LNCAP (cell line): ENCODE data around the gene AFAP1.

Source experiments
- CTCF ChIP-seq: fragments of 450-650 bp; IDR thresholded peaks from 2 replicates; pipeline ENCODE4 v1.5.1; 2017; ENCODE audit warnings: mild to moderate bottlenecking

AFAP1 gene

GRCh38 chr4:7892212-7893019 lies 47.2 kb downstream of the AFAP1 start:
- no peak for TF ChIP-seq CTCF

- no peak for TF ChIP-seq CTCF
Measured at GRCh38 chr4:7890635-7891393, 48.8 kb downstream of the AFAP1 start.

GRCh38 chr4:7887436-7887835 lies 52.2 kb downstream of the AFAP1 start:
- no peak for TF ChIP-seq CTCF

- TF ChIP-seq CTCF = no peak
Measured at GRCh38 chr4:7886007-7886973, 53.4 kb downstream of the AFAP1 start.

GRCh38 chr4:7885216-7886006 lies 54.2 kb downstream of the AFAP1 start:
- TF ChIP-seq CTCF = no peak

GRCh38 chr4:7880683-7881082 lies 59.0 kb downstream of the AFAP1 start:
- TF ChIP-seq CTCF = no peak
